IMR-90 (cell line): ENCODE results near the gene ATP1B2. TPM values are rescaled to one million over a fixed set of nuclear protein-coding genes. Genes with fewer than 3 reads are reported as not detected.

Experiments
- ATAC-seq: fragments of 200-7000 bp; cut with Tn5 transposase; 2 replicates; pipeline ENCODE4 v1.9.1; 2020; ENCODE audit warnings: low read depth, mild to moderate bottlenecking, moderate library complexity
- BruUV-seq: library from RNA; stranded (reverse); fragments of 400-500 nt; replicated peaks from 2 replicates; lab custom pipeline; 2021; lab: Mats Ljungman, UMichigan
- CTCF ChIA-PET: fragments of 300-600 bp; formaldehyde crosslinking; extraction: SDS; loops from one replicate; lab custom pipeline; 2021; ENCODE audit warnings: antibody characterized with exemption; lab: Yijun Ruan, JAX
- POLR2A ChIA-PET: fragments of 300-600 bp; sonication (Branson Sonifier 250); formaldehyde crosslinking; loops from one replicate; lab custom pipeline; 2022; ENCODE audit warnings: antibody characterized with exemption; ENCODE audit not compliant: unreplicated experiment; lab: Charles Lee
- DNase-seq: peaks from one replicate; pipeline ENCODE4 v3.0.0; 2013
- H2AFZ ChIP-seq: replicated peaks from 2 replicates; pipeline ENCODE3; 2013; ENCODE audit warnings: low read length, mild to moderate bottlenecking; ENCODE audit not compliant: poor library complexity
- H2AK5ac ChIP-seq: 2 replicates; pipeline ENCODE4 v1.6.1; 2013; ENCODE audit warnings: low read depth, low read length, inconsistent platforms
- H2AK9ac ChIP-seq: replicated peaks from 2 replicates; pipeline ENCODE3; 2013; ENCODE audit warnings: mild to moderate bottlenecking, low read depth, low read length, moderate library complexity; ENCODE audit not compliant: poor library complexity
- H2BK120ac ChIP-seq: 2 replicates; pipeline ENCODE4 v1.6.1; 2013; ENCODE audit warnings: low read depth, low read length, inconsistent platforms
- H2BK15ac ChIP-seq: 3 replicates; pipeline ENCODE4 v1.6.1; 2013; ENCODE audit warnings: low read depth, low read length, inconsistent platforms
- H2BK20ac ChIP-seq: 2 replicates; pipeline ENCODE4 v1.6.1; 2013; ENCODE audit warnings: low read depth, mild to moderate bottlenecking, inconsistent platforms, low read length, moderate library complexity
- H2BK5ac ChIP-seq: 2 replicates; pipeline ENCODE4 v1.6.1; 2013; ENCODE audit warnings: mild to moderate bottlenecking, low read depth, low read length, inconsistent platforms; ENCODE audit not compliant: poor library complexity, severe bottlenecking
- H3K14ac ChIP-seq: replicated peaks from 2 replicates; pipeline ENCODE4 v1.6.1; 2013; ENCODE audit warnings: low read depth, low read length, inconsistent platforms
- H3K18ac ChIP-seq: 2 replicates; pipeline ENCODE4 v1.6.1; 2013; ENCODE audit warnings: low read depth, low read length, control low read depth
- H3K23ac ChIP-seq: 2 replicates; pipeline ENCODE4 v1.6.1; 2013; ENCODE audit warnings: low read depth, low read length, inconsistent platforms
- H3K27ac ChIP-seq: 2 replicates; pipeline ENCODE4 v1.5.1; 2013; ENCODE audit warnings: mild to moderate bottlenecking, control low read depth, low read length; ENCODE audit not compliant: insufficient read depth
- H3K27me3 ChIP-seq: 2 replicates; pipeline ENCODE4 v1.6.1; 2013; ENCODE audit warnings: low read length; ENCODE audit not compliant: control insufficient read depth, insufficient read depth
- H3K36me3 ChIP-seq: 2 replicates; pipeline ENCODE4 v1.6.1; 2013; ENCODE audit warnings: low read length, mixed read lengths; ENCODE audit not compliant: control insufficient read depth, insufficient read depth
- H3K4ac ChIP-seq: 2 replicates; pipeline ENCODE4 v1.6.1; 2013; ENCODE audit warnings: low read depth, low read length, inconsistent platforms
- H3K4me1 ChIP-seq: 2 replicates; pipeline ENCODE4 v1.6.1; 2013; ENCODE audit warnings: low read length, mixed read lengths; ENCODE audit not compliant: control insufficient read depth, insufficient read depth
- H3K4me2 ChIP-seq: 2 replicates; pipeline ENCODE4 v1.6.1; 2013; ENCODE audit warnings: low read depth, mild to moderate bottlenecking, control low read depth, low read length, moderate library complexity
- H3K4me3 ChIP-seq: 2 replicates; pipeline ENCODE4 v1.5.1; 2013; ENCODE audit warnings: low read depth, mild to moderate bottlenecking, control low read depth, low read length, moderate library complexity; ENCODE audit not compliant: insufficient read depth
- H3K56ac ChIP-seq: 2 replicates; pipeline ENCODE4 v1.6.1; 2013; ENCODE audit warnings: low read length, inconsistent platforms; ENCODE audit not compliant: insufficient read depth; ENCODE audit errors: extremely low read depth
- H3K79me1 ChIP-seq, 2 experiments: 2 replicates each; pipeline ENCODE4 v1.6.1; 2013; ENCODE audit warnings: low read length in 2 of 2, inconsistent platforms in 1 of 2, low read depth in 1 of 2
- H3K9ac ChIP-seq: 2 replicates; pipeline ENCODE4 v1.6.1; 2013; ENCODE audit warnings: low read depth, low read length, control low read depth
- H3K9me1 ChIP-seq: 2 replicates; pipeline ENCODE4 v1.6.1; 2013; ENCODE audit warnings: low read length, inconsistent platforms; ENCODE audit not compliant: insufficient read depth
- H3K9me3 ChIP-seq: 2 replicates; pipeline ENCODE4 v1.6.1; 2013; ENCODE audit warnings: low read length; ENCODE audit not compliant: control insufficient read depth, insufficient read depth
- H4K20me1 ChIP-seq: 2 replicates; pipeline ENCODE4 v1.6.1; 2013; ENCODE audit warnings: low read length, inconsistent platforms; ENCODE audit not compliant: insufficient read depth
- H4K5ac ChIP-seq: 2 replicates; pipeline ENCODE4 v1.6.1; 2013; ENCODE audit warnings: mild to moderate bottlenecking, low read depth, low read length, control low read depth
- H4K8ac ChIP-seq, 2 experiments: 2 replicates each; pipeline ENCODE4 v1.6.1; 2013; ENCODE audit warnings: low read depth in 2 of 2, low read length in 2 of 2, control low read depth in 1 of 2, inconsistent platforms in 1 of 2
- H4K91ac ChIP-seq: 2 replicates; pipeline ENCODE4 v1.6.1; 2013; ENCODE audit warnings: low read depth, low read length, inconsistent platforms; ENCODE audit not compliant: insufficient read depth
- FOS ChIP-seq: fragments of 150-350 bp; IDR thresholded peaks from 2 replicates; pipeline ENCODE4 v1.6.1; 2016; ENCODE audit warnings: low read depth, low read length
- MAFK ChIP-seq: IDR thresholded peaks from 2 replicates; pipeline ENCODE4 v1.6.1; 2012; ENCODE audit warnings: low read depth, low read length, improper control_type of control experiment
- MXI1 ChIP-seq: IDR thresholded peaks from 2 replicates; pipeline ENCODE4 v1.6.1; 2012; ENCODE audit warnings: low read depth, mild to moderate bottlenecking, low read length, moderate library complexity, borderline replicate concordance
- SMC3 ChIP-seq: fragments of 150-350 bp; IDR thresholded peaks from 2 replicates; pipeline ENCODE4 v1.6.1; 2016; ENCODE audit warnings: low read depth, mild to moderate bottlenecking, antibody characterized with exemption, low read length, moderate library complexity
- WGBS, 2 experiments: methylation state at CpG; one replicate each; pipeline versions ENCODE4 v1.1.5 to v1.1.7; 2013; ENCODE audit warnings: missing lambda C conversion rate in 2 of 2; ENCODE audit not compliant: insufficient read length in 1 of 2; ENCODE audit errors: extremely low coverage in 2 of 2; 5-methylcytosine and 5-hydroxymethylcytosine counted together
- dilution Hi-C: fragments of 300-500 bp; cut with HindIII; formaldehyde crosslinking; loops from one replicate; pipeline ENCODE4 v1.14.3; 2018; ENCODE audit warnings: low sequenced_read_pairs; ENCODE audit not compliant: unreplicated experiment
- in situ Hi-C: fragments of 300-500 bp; cut with MboI; formaldehyde crosslinking; loops from 3 replicates; pipeline ENCODE4 v1.14.3; 2019; ENCODE audit warnings: low sequenced_read_pairs, inconsistent platforms, mixed read lengths
- intact Hi-C: fragments of 100-400 bp; cut with micrococcal nuclease; formaldehyde crosslinking; loops from 2 replicates; pipeline ENCODE4 v1.10.0; 2022
- polyA plus RNA-seq, 3 experiments: library from polyadenylated mRNA; depleted of rRNA; stranded (reverse); fragments of >200 nt; gene quantifications; 2 replicates each; pipeline ENCODE4 v1.2.3, GENCODE V29; 2012; ENCODE audit warnings: low replicate concordance in 1 of 3
- total RNA-seq: library from RNA; depleted of rRNA; stranded (reverse); fragments of >200 nt; gene quantifications from 2 replicates; pipeline ENCODE4 v1.2.3, GENCODE V29; 2012

ATP1B2 gene
- total and polyA plus RNA-seq, 2 of the 4 experiments (the other 2 are of a cell fraction) = 0.02 TPM; not detected in 1

DNA sequence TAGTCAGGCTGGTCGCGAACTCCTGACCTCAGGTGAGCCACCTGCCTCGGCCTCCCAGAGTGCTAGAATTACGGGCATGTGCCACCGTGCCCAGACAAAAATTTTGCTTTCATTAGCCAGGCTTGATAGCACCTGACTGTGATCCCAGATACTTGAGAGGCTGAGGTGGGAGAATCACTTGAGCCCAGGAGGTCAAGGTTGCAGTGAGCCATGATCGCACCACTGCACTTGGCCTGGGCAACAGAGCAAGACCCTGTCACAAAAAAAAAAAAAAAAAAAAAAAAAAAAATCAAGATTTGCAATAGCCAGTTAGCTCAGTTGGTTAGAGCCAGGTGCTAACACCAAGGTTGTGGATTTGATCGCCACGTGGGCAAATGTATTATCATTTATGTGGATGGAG lies 29.9 kb upstream of the ATP1B2 start:
- intact Hi-C loops = no loop called here
- H3K4me1 ChIP-seq = no peaks in the 10 kb centered on the region
- DNase-seq (no peak), ATAC-seq (no peak)
- H3K36me3 ChIP-seq = no peaks in the 10 kb centered on the region; the same call in 1 of the 2 replicates
- no peak overlapping the region for H2AK9ac ChIP-seq
- no peak for TF ChIP-seq SMC3
- TF ChIP-seq FOS = no peak
- no peak for TF ChIP-seq MAFK
- no peak for TF ChIP-seq MXI1
- H3K4me2 ChIP-seq = no peak overlapping the region
- no peak overlapping the region for H4K8ac ChIP-seq
- H3K14ac ChIP-seq = no peak overlapping the region
- no CpG with 5 or more reads among the region's 8 CpGs for WGBS, 2 experiments
- H2BK20ac ChIP-seq = no peak overlapping the region
- H3K56ac ChIP-seq = no peak overlapping the region
- H2AK5ac ChIP-seq = no peak overlapping the region
- no TSS peak for BruUV-seq
- H3K18ac ChIP-seq = no peak overlapping the region
- ChIA-PET CTCF (interaction anchor here (0.6 kb wide), 1 partner anchor 12 kb away, joined by 3 read pairs; no protein-coding TSS in a partner anchor), POLR2A (no interaction called here)
- H3K23ac ChIP-seq = no peak overlapping the region
- in situ Hi-C loops = no loop called here
- dilution Hi-C loops = no loop called here
- no peaks in the 10 kb centered on the region; the same call in 1 of the 2 replicates for H3K27me3 ChIP-seq
- no peaks in the 10 kb centered on the region for H3K9me1 ChIP-seq
- no peak overlapping the region for H3K4ac ChIP-seq
- H2BK120ac ChIP-seq = no peak overlapping the region
- H3K79me1 ChIP-seq = no peaks in the 10 kb centered on the region; a peak in 1 of 4 replicates
- H4K91ac ChIP-seq = no peak overlapping the region
- no peak overlapping the region for H2BK5ac ChIP-seq
- H3K9ac ChIP-seq = no peak overlapping the region
- H2AFZ ChIP-seq = no peak overlapping the region
- no peak overlapping the region for H3K4me3 ChIP-seq
- no peaks in the 10 kb centered on the region for H3K9me3 ChIP-seq
- H2BK15ac ChIP-seq = no peak overlapping the region
- no peaks in the 10 kb centered on the region for H4K20me1 ChIP-seq
- H4K5ac ChIP-seq = no peak overlapping the region
- no peak overlapping the region for H3K27ac ChIP-seq
